T follicular helper cell (primary cell): Measurements from ENCODE around the gene SPRR2G.
"Not testable (repeated sequence)": the region's sequence is repeated elsewhere in the genome, so short reads cannot be mapped to it uniquely, and the experiment has no call there.

Source experiments
- DNase-seq: peaks from one replicate; pipeline ENCODE4 v3.0.0-alpha.2; 2020; ENCODE audit warnings: low read depth
- total RNA-seq, 2 experiments: gene quantifications; one replicate each; lab custom pipeline; 2026; lab: John Stamatoyannopoulos, UW

SPRR2G gene
- 0 reads per million in 2 experiments for total RNA-seq

DNA sequence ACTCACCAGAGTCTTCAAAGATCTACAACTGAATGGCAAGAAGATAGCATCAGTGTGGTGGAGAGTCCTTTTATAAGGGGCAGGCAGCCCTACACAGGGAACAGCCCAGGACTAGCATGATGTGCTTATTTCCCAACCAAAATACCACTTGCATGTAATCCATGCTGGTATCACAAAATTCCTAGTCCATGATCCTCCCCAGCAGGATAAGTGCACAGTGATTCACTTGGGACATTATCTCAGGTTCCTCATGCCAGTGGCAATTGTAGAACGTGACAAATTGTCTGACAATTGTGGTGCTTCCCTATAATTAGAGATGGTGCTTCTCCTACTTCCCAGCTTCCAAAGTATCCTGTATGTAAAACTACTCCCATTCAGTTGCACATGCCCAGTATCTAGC lies at the start of gene SPRR2G:
Gene SPRR2G (minus strand): TSS at position 45 of the 400 bp plus-strand sequence. CDS start 780 bp downstream, outside the sequence.
- no peak for DNase-seq

DNA sequence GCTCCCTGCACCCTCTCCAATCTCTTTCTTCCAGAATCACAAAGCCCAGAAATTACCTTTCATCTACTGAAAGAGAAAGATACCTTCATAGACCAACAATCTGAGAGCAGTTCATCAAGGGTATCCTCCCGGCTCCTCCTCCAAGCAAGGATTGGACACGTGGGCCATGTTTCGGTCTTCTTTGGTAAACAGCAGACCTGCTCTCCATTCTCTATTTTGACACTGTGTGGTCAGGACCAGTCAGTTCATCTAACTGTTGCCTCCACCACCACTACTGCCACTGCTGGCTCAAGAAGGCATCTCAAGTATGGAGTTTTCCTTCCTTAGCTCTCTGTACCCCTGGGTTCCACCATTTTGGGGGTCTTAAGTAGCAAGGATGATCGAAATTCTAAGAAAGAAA lies 44.5 kb upstream of the SPRR2G start:
- no peak for DNase-seq

DNA sequence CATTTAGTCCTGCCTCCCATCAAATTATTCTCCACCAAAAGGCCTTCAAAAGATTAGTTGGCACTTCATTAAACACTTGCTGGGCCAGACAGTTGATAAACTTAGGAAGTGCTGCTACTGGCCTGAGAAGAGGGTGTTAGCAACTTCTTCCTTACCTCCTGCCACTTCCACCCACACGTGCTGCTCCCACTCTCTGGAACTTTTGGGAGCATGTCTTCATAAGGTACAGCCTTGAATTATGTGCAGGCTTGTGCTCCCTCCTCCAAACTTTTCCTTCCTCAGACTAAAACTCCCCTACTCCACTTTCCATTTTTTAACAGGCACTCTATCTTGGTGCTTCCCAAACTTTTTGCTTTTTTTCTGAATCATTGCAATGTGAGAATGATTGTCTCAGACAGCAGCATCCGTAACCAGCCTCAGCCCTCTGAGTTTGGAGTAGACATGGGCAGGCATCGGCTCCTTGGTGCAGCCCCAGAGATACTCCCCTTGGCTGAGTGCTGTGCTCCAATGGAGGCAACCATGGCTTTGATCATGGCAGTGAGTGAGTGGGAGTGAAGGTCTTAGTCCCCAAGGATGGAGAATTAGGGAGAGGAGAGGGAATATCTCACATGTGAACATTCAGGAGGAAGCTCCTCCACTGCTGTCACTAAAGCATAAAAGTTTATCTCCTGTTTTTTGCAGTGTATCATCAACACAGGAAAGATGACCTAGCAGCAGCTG lies 43.8 kb upstream of the SPRR2G start:
- no peak for DNase-seq

DNA sequence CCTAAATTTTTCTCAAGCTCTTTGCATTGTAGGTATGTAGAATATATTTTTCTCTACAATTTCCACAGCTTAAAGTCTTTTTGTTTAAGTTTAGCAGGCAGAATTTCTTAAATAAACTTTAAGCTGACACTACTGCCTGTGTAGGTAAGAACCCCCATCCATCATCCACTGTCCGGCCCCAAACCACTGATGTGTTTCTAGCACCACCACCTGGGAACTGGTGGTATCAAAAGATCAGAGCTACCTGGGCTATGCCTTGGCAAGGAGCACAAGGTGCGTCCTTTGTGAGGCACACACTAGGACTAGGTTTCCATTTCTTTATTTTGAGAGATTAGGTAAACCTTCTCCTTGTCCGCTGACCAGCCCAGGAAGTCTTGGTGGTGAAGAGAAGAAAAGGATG lies 42.0 kb upstream of the SPRR2G start:
- no peak for DNase-seq

DNA sequence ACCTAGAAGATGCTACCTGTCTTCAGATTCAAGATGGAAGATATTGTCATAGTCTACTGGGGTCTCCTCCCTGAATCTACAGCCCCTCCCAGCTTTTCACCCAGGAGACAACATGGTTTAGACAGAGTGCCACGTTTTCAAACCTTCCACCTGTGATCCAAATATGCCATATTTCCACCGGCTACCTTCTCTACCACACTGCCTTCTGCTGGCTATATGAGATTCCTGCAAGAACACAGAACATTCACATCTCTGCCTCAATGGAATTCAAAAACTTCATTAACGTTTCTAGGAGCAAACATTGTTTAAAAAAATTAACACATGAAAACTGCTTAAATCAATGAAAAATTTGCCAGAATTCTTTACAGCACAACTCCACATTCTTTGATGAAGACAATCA lies 39.7 kb upstream of the SPRR2G start:
- DNase-seq, result no peak

DNA sequence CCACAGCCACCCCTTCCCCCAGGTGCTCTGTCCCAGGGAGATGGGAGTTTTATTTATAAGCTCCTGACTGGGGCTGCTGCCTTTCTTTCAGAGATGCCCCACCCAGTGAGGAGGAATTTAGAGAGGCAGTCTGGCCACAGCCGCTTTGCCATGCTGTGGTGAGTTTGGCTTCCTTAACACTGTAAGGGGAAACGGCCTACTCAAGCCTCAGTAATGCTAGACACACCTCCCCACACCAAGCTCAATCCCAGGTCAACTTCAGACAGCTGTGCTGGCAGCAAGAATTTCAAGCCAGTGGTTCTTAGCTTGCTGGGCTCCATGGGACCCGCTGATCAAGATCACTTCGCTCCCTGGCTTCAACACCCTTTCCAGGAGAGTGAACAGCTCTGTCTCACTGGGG lies 37.6 kb upstream of the SPRR2G start:
- DNase-seq, result not testable (repeated sequence)

DNA sequence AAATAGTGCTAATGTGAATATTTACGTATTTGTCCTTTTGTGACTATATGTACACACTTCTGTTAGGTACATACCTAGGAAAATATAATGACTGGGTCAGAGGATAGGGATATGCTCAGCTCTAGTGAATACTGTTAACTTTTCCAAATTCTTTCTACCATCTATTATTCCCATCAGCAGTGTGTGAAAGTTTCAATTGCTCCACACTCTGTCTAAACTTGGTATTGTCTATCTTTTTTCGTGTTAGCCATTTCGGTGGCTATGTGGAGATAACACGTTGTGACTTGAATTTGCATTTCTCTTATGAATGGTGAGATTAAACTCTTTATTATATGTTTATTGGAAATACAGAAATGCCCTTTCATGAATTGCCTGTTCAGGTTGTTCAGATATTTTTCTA lies 29.9 kb upstream of the SPRR2G start:
- no peak for DNase-seq

DNA sequence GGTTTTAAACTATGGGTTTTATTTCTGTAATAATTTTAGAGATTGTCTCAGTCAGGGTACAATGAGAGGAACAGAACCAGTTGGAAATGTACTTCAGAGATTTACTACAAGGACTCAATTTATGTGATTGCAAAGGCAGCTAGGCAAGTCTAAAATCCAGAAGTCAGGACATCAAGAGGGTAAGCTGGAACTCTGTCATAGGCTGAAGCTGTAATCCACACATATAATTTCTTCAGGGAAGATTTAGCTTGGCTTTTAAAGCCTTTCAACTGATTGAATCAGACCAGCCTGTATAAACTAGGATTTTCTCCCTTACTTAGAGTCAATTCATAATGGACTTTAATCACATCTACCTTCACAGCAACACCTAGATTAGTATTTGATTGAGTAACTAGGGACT lies 28.2 kb upstream of the SPRR2G start:
- no peak for DNase-seq

DNA sequence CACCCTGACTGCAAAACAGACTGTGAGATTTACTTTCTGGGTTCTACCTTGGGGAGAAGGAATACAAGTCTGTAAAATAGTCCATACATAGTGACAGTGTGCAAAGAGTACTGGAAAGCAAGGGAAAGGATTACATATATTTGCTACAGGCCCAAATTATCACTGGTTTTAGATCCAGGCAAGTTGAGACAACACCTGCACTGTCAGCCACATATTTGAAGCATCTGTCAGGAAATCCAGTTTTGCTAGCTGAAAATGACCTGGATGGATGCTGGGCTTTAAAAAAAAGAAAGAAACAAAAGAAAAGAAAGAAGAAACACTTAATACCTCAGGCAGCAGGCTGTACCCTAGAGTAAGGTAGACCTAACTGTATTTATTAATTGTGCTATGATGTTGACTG lies 23.9 kb upstream of the SPRR2G start:
- no peak for DNase-seq

DNA sequence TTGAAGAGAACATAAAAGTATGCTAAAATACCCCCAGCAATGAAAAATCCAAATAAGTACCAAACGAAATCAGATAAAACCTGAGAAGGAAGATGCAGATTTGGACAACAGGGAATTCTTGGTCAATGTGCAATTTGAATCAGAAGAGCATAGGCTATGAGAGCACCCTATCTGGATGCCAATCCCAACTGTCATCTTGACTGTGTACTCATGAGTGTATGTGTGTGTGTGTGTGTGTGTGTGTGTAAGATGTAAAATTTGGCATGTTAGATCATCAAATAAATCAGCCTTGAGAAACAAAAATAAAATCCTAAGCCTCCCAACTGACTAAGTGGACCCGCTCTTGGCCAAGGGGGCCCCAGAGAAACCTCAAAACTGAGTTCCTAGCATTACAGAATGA lies 18.0 kb upstream of the SPRR2G start:
- DNase-seq, result no peak

DNA sequence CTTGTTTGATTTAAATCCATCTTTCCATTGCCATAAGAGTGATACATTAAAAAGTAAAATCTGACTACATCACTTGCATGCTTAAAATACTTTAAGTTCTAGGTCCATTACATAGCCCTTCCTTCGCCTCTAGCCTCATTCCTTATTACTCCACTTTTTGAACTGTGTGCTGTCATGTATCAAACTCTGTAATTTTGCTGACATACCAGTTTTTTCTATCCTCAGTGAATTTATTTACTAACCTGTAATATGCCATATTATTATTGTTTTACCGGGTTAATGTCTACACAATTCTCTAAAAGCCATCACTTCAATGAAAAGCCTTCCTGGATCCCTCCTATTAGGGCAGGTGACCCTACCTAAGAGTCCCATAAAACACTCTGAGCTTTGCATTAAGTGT lies 4.9 kb upstream of the SPRR2G start:
- no peak for DNase-seq

DNA sequence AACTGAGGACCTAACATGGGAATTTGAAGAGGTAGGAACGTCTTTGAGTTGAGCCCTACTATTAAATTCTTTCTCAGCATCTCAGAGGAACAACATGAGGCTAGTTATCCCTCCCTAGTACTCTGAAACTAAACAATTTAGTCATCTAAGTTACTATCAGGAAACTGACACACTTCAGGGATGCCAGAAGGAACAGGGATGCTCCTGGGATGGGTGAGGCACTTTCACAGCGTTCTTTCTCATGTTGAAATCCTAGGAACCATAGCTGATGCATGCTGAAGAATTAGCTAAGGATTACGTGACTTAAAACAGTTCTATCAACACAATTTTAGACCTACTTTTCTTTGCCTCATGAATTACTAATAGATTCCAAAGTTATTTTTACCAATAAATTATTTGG lies 1.8 kb upstream of the SPRR2G start:
- no peak for DNase-seq

DNA sequence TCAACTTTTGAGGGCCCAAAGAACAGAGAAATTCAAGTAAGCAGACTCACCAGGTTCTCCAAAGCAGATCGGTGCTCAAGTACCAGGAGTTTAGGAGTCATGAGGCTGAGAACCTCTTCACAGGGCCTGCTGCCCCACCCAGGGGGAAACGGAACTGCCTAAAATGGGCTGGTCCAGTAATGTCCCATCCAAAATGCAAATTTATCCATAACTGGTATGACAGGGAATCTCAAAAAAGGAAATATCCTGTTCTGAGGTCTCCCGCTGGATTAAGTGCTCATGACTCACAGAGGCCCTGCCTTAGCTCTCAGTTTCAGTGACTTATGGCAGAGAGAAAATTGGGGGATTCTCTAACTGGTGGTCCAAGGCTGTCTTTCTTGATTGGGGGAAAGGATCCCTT lies 9.3 kb downstream of the SPRR2G start:
- no peak for DNase-seq

DNA sequence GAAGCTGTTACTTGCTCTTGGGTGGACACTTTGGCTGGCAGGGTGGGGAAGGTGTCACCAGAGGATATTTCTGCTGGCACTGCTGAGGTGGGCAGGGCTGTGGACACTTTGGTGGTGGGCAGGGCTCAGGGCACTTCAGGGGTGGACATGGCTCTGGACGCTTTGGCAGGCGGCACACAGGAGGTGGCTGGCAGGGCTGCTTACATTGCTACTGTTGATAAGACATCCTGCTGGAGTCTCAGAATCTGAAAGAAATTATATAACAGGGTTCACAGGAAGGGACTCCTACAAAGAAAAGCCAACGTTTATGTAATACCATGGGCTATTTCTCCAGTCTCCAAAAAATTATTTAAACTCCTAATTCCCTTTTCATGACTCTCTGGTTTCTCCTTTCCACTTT lies 10.2 kb downstream of the SPRR2G start:
- DNase-seq, result no peak

DNA sequence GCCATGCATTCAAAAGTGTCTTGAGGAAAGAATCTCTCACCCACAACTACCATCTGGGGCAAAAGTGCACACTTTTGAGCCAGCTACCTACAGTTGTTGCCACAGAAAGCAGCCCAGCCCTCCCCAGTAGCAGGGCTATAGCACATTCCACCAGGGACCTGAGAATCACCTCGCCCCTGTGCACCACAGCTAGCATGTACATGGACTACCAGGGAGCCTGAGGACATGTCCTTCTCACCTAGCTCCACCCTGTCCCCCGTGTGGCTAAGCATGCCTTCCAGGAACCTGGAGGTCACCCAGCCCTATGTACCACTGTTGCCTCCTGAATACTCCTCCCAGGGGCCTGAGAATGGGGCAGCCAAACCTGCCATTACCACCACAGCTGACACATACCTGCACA lies 16.9 kb downstream of the SPRR2G start:
- no peak for DNase-seq

DNA sequence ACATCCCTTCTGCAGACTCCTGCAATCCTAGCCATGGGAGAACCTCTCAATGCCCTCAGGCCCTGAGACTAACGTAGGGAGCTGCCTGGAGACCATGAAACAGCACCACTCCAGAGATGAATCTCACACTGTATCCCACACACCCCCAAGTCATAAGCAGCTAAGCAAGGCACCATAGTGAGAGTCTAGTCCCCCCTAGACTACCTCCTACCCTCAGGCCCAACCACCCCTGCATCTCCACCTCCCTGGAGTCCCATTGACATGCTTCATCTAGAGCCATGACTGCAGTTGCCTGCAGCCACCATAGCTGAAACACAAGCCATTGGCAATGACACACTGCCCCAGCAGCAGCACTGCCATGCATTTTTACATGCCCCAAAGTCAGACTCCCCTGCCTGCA lies 17.4 kb downstream of the SPRR2G start:
- DNase-seq, result no peak

DNA sequence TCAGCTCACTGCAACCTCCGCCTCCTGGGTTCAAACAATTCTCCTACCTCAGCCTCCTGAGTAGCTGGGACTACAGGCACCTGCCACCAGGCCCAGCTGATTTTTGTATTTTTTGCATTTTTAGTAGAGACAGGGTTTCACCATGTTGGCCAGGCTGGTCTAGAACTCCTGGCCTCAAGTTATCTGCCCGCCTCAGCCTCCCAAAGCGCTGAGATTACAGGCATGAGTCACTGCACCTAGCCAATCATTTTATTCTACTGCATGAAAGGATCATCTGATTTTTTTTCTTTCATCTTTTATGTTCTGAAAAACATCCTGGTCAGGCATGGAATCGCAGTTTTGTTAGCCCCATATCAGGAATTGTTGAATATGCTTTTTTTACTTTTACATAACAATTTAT lies 22.0 kb downstream of the SPRR2G start:
- DNase-seq, result not testable (repeated sequence)

DNA sequence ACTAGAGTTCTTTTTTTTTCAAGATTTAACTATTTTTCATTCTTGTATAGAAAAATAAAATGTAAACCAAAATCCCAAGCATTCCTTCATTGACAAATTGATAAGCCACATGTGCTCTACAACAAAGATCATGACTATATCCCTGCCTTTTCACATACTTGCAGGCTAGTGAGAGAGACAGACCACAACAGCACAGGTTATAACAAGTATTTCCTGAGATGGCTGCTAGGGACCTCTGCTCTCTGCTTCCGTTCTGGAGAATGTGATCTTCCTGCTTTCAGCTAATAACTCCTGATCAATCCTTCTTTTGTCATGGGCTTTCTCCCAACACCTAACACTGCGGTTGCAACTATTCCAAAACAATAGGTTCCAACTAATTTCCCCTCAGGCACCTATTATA lies 23.4 kb downstream of the SPRR2G start:
- no peak for DNase-seq

DNA sequence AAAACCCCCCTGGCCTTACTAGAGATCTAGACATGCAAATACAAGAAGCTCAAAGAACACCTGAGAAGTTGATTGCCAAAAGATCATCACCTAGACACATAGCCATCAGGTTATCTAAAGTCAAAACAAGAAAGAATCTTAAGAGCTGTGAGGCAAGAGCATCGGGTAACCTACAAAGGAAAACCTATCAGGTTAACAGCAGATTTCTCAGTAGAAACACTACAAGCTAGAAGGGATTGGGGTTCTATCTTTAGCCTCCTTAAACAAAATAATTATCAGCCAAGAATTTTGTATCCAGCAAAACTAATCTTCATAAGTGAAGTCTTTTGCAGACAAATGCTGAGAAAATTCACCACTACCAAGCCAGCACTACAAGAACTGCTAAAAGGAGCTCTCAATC lies 25.2 kb downstream of the SPRR2G start:
- no peak for DNase-seq

DNA sequence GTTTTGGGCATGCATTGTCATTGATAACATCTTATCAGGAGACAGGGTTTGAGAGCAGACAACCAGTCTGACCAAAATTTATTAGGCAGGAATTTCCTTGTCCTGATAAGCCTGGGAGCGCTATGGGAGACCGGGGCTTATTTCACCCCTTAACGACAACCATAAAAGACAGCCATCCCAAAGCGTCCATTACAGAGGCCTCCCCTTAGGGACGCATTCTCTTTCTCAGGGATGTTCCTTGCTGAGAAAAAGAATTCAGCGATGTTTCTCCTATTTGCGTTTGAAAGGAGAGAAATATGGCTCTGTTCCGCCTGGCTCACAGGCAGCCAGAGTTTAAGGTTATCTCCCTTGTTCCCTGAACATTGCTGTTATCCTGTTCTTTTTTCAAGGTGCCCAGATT lies 26.9 kb downstream of the SPRR2G start:
- not testable (repeated sequence) for DNase-seq

DNA sequence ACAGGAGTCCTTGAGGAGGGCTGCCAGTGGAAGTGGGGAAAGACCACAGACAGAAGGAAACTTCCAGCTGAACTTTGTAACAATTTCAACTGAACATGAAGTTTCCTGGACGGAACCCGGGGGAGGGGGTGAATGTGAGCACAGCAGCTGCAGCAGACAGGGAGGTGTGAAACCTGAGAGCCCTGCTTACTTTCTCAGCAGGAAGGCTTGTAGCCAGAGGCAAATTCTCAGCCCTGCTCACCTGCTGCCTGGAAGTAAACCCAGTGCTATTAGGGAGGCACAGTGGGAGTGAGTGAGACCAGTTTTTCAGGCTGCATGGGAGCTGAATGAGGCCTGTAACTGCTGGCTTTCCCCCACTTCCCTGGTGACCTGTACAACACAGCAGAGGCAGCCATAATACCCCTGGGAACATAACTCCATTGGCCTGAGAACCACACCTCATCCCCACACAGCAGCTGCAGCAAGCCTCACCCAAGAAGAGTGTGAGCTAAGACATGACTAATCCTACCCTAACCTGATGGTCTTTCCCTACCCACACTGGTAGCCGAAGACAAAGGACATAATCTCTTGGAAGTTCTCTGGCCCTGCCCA lies 27.8 kb downstream of the SPRR2G start:
- DNase-seq, result no peak

DNA sequence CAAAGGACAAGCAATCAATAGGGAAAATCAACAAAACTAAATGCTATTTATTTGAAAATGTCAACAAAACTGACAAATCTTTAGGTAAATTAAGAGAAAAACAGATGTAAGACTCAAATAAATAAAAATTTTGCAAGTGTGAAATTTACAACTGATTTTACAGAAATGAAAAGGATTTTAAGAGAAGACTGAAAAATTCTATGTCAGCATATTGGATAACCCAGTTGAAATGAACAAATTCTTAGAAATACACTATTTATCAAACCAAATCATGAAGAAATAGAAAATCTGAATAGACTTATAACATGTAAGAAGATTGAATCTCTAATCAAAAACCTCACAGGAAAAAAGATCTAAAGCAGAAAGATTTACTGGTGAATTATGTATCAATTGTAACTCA lies 29.7 kb downstream of the SPRR2G start:
- DNase-seq, result no peak

DNA sequence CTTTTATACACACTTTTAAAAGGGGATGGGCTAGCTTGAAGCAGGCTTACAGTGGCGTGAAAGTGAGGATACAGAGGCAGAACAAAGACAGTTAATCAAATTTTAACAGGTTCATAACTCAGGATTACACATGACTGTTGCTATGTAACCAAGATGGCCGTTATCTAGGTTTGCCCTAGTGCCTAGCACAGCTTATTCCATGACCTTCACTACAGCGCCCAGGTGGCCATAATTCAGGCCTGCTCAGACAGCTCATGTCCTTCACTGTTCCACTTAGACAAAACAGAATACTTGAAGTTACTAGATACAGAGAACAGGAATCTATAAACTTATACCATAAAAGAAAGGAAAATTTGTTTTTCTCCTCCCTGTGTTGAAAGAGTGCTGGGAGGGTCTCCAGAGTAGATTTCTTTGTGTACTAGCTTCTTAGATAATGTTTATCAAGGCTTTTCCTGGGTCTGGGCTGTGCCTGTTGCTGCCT lies 31.2 kb downstream of the SPRR2G start:
- DNase-seq, result no peak

DNA sequence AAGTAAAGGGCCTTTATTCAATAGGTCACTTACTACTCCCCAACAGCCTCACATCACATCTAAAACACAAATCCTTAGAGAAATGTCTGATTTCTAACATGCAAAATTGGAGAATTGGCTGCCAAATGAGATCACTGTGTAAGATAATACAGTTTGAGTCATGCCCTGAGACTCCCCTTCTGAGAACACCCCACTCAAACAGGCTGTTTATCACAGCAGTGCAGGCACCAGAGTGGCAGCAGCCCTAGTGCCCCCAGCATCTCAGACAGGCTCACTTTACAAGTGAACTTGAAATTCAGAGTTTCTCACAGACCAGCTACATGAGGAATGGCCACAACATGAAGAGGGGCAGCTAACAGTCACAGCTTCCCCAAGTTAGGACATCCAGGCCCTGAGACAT lies 35.4 kb downstream of the SPRR2G start:
- DNase-seq, result not testable (repeated sequence)
